Measurements from ENCODE around the gene TRAK1. TPM values are rescaled to one million over a fixed set of nuclear protein-coding genes. Genes with fewer than 3 reads are reported as not detected.
"Not testable (repeated sequence)": the region's sequence is repeated elsewhere in the genome, so short reads cannot be mapped to it uniquely, and the experiment has no call there.

The TRAK1 gene
- total and polyA plus RNA-seq, 2 experiments from 2014 or later, result 28.6 to 74.5 TPM

GRCh38 chr3:42101048-42101447 is 9.9 kb downstream of the TRAK1 start:
- H3K9me3 ChIP-seq (ENCODE audit: low read depth), result no peaks in the 10 kb centered on the region
- H3K36me3 ChIP-seq, result no peaks in the 10 kb centered on the region
- H3K27ac ChIP-seq, result no peak overlapping the region
- H3K27me3 ChIP-seq, result no peaks in the 10 kb centered on the region
- peaks cover 5% of the 10 kb centered on the region for H3K4me1 ChIP-seq (ENCODE audit: low read depth)
- peak in 1 of 2 donors; percentile 83 for DNase-seq (ENCODE audit: low read depth in 1 of 2, low spot score in 1 of 2)
- TF ChIP-seq CTCF (IDR thresholded peaks at IDR 0.05; ENCODE audit: low read depth, low read length), result no peak
- no peak overlapping the region for H3K4me3 ChIP-seq

- Histone ChIP-seq H3K27ac (no peak overlapping the region), H3K27me3 (no peaks in the 10 kb centered on the region), H3K9me3 (ENCODE audit: low read depth) (no peaks in the 10 kb centered on the region), H3K36me3 (no peaks in the 10 kb centered on the region), H3K4me3 (no peak overlapping the region), H3K4me1 (ENCODE audit: low read depth) (peaks cover 5% of the 10 kb centered on the region)
- no peak for TF ChIP-seq CTCF (IDR thresholded peaks at IDR 0.05; ENCODE audit: low read depth, low read length)
- peak in 1 of 2 donors; percentile 31 for DNase-seq (ENCODE audit: low read depth in 1 of 2, low spot score in 1 of 2)
These were observed 10.3 kb downstream of the TRAK1 start for GRCh38 chr3:42101481-42101880.

- no peaks in the 10 kb centered on the region for H3K36me3 ChIP-seq
- no peaks in the 10 kb centered on the region for H3K9me3 ChIP-seq (ENCODE audit: low read depth)
- H3K4me1 ChIP-seq (ENCODE audit: low read depth), result peaks cover 2% of the 10 kb centered on the region
- no peak overlapping the region for H3K27ac ChIP-seq
- H3K4me3 ChIP-seq, result no peak overlapping the region
- DNase-seq (ENCODE audit: low read depth in 1 of 2, low spot score in 1 of 2), result no peak
- no peaks in the 10 kb centered on the region for H3K27me3 ChIP-seq
- TF ChIP-seq CTCF (IDR thresholded peaks at IDR 0.05; ENCODE audit: low read depth, low read length), result no peak
These were observed 11.4 kb downstream of the TRAK1 start for GRCh38 chr3:42102571-42102970.

- H3K9me3 ChIP-seq (ENCODE audit: low read depth); H3K36me3 ChIP-seq; H3K4me1 ChIP-seq (ENCODE audit: low read depth); H3K27ac ChIP-seq; H3K4me3 ChIP-seq; DNase-seq (ENCODE audit: low read depth in 1 of 2, low spot score in 1 of 2); H3K27me3 ChIP-seq: not testable (repeated sequence)
These were observed 12.9 kb downstream of the TRAK1 start for GRCh38 chr3:42103921-42104665.

GRCh38 chr3:42105994-42106393 is 14.8 kb downstream of the TRAK1 start:
- DNase-seq (ENCODE audit: low read depth in 1 of 2, low spot score in 1 of 2); H3K4me1 ChIP-seq (ENCODE audit: low read depth); H3K27ac ChIP-seq; H3K4me3 ChIP-seq; H3K9me3 ChIP-seq (ENCODE audit: low read depth); H3K27me3 ChIP-seq; H3K36me3 ChIP-seq: not testable (repeated sequence)

GRCh38 chr3:42106646-42107045 is 15.5 kb downstream of the TRAK1 start:
- no peak for TF ChIP-seq CTCF (IDR thresholded peaks at IDR 0.05; ENCODE audit: low read depth, low read length)
- no peaks in the 10 kb centered on the region for H3K9me3 ChIP-seq (ENCODE audit: low read depth)
- DNase-seq (ENCODE audit: low read depth in 1 of 2, low spot score in 1 of 2), result no peak
- H3K27ac ChIP-seq, result no peak overlapping the region
- no peak overlapping the region for H3K4me3 ChIP-seq
- H3K4me1 ChIP-seq (ENCODE audit: low read depth), result no peaks in the 10 kb centered on the region
- no peaks in the 10 kb centered on the region for H3K36me3 ChIP-seq
- no peaks in the 10 kb centered on the region for H3K27me3 ChIP-seq
